Cardiac fibroblast (primary cell): ENCODE results near the gene MED13L.

Source experiments
- DNase-seq, 2 donors: peaks; one replicate each; pipeline versions ENCODE4 v3.0.0 to v3.0.0-alpha.2; 2010; ENCODE audit warnings: low read depth in 2 of 2
- H3K4me3 ChIP-seq, 2 donors: replicated peaks in 1 of 2; 1 replicate in 1 of 2; 2 replicates in 1 of 2; pipeline ENCODE4 v1.5.1; 2011; ENCODE audit warnings: low read depth in 2 of 2, low read length in 2 of 2, mild to moderate bottlenecking in 2 of 2, moderate library complexity in 1 of 2
- CTCF ChIP-seq: IDR thresholded peaks from one replicate; pipeline ENCODE4 v1.5.1; 2011; ENCODE audit warnings: low read depth, mild to moderate bottlenecking, low read length, inconsistent platforms

MED13L gene

GRCh38 chr12:116262741-116263140 lies 14.8 kb downstream of the MED13L start:
- no peak overlapping the region for H3K4me3 ChIP-seq
- DNase-seq = no peak
- TF ChIP-seq CTCF = no peak

- no peak overlapping the region for H3K4me3 ChIP-seq
- DNase-seq = no peak
- TF ChIP-seq CTCF = no peak
Observed at GRCh38 chr12:116261525-116262100, 15.9 kb downstream of the MED13L start.

GRCh38 chr12:116259800-116260577 lies 17.5 kb downstream of the MED13L start:
- no peak for DNase-seq
- no peak for TF ChIP-seq CTCF
- no peak overlapping the region for H3K4me3 ChIP-seq

GRCh38 chr12:116257826-116258225 lies 19.7 kb downstream of the MED13L start:
- no peak for DNase-seq
- H3K4me3 ChIP-seq = no peak overlapping the region
- no peak for TF ChIP-seq CTCF

GRCh38 chr12:116257215-116257614 lies 20.3 kb downstream of the MED13L start:
- DNase-seq = peak; percentile 52 to 55
- no peak overlapping the region for H3K4me3 ChIP-seq
- no peak for TF ChIP-seq CTCF

- H3K4me3 ChIP-seq = no peak overlapping the region
- no peak for TF ChIP-seq CTCF
- no peak for DNase-seq
Observed at GRCh38 chr12:116249938-116250337, 27.6 kb downstream of the MED13L start.
